Endothelial cell of umbilical vein (primary cell): Measurements from ENCODE around the gene CC2D2B. TPM values are rescaled to one million over a fixed set of nuclear protein-coding genes. Genes with fewer than 3 reads are reported as not detected.

ENCODE experiments used
- BruUV-seq: library from RNA; stranded (reverse); fragments of 400-500 nt; replicated peaks from 2 replicates; lab custom pipeline; 2021; lab: Mats Ljungman, UMichigan
- CTCF ChIA-PET: fragments of 300-600, 350-600 bp; sonication (Branson Sonifier 250); formaldehyde crosslinking; loops from one replicate; lab custom pipeline; 2021; ENCODE audit warnings: antibody characterized with exemption, inconsistent platforms; lab: Charles Lee
- POLR2A ChIA-PET: fragments of 300-600, 350-600 bp; sonication (Branson Sonifier 250); formaldehyde crosslinking; loops from one replicate; lab custom pipeline; 2021; ENCODE audit warnings: antibody characterized with exemption, inconsistent platforms; lab: Charles Lee
- DNase-seq: peaks from one replicate; pipeline ENCODE4 v3.0.0-alpha.2; 2011; ENCODE audit warnings: low read depth, low spot score
- FAIRE-seq: peaks from 2 replicates; lab custom pipeline; 2011; peaks lifted over from hg19 to GRCh38; lab: Jason Lieb, UNC
- H2AFZ ChIP-seq: 2 replicates; pipeline ENCODE4 v1.6.0; 2012; ENCODE audit warnings: low read depth, low read length, control low read depth, inconsistent platforms
- H3K27ac ChIP-seq: 2 replicates; pipeline ENCODE4 v1.5.1; 2011; ENCODE audit warnings: low read depth, mild to moderate bottlenecking, control low read depth, low read length, moderate library complexity; ENCODE audit not compliant: insufficient read depth
- H3K27me3 ChIP-seq, 2 experiments: 2 replicates each; pipeline versions ENCODE4 v1.6.0 to v1.6.1; 2011; ENCODE audit warnings: low read length in 2 of 2, mixed read lengths in 1 of 2; ENCODE audit not compliant: control insufficient read depth in 2 of 2, insufficient read depth in 2 of 2
- H3K36me3 ChIP-seq, 2 experiments: 2 replicates in 1 of 2; 3 replicates in 1 of 2; pipeline ENCODE4 v1.5.1; 2011; ENCODE audit warnings: low read length in 2 of 2, mild to moderate bottlenecking in 1 of 2, moderate library complexity in 1 of 2; ENCODE audit not compliant: control insufficient read depth in 2 of 2, insufficient read depth in 2 of 2; ENCODE audit errors: extremely low read depth in 1 of 2
- H3K4me1 ChIP-seq: 3 replicates; pipeline ENCODE4 v1.5.1; 2011; ENCODE audit warnings: mild to moderate bottlenecking, low read length; ENCODE audit not compliant: control insufficient read depth, insufficient read depth; ENCODE audit errors: extremely low read depth
- H3K4me2 ChIP-seq: 2 replicates; pipeline ENCODE4 v1.6.1; 2011; ENCODE audit warnings: low read length, control low read depth, mixed read lengths; ENCODE audit not compliant: insufficient read depth
- H3K4me3 ChIP-seq, 3 experiments: fragments of 200-600 bp in 1 of 3; sonication (generic), shearing (Covaris generic) in 1 of 3; replicated peaks in 1 of 3; 2 replicates each; pipeline ENCODE4 v1.5.1; 2011 to 2016; ENCODE audit warnings: control low read depth in 3 of 3, low read length in 3 of 3, mild to moderate bottlenecking in 2 of 3, inconsistent platforms in 1 of 3, low read depth in 1 of 3, moderate library complexity in 1 of 3; ENCODE audit not compliant: insufficient read depth in 1 of 3
- H3K79me2 ChIP-seq: 2 replicates; pipeline ENCODE4 v1.6.0; 2012; ENCODE audit warnings: low read length, inconsistent platforms; ENCODE audit not compliant: control insufficient read depth, insufficient read depth
- H3K9ac ChIP-seq: replicated peaks from 2 replicates; pipeline ENCODE3; 2011; ENCODE audit warnings: low read length, control low read depth; ENCODE audit not compliant: insufficient read depth; ENCODE audit errors: extremely low read depth
- H3K9me1 ChIP-seq: replicated peaks from 3 replicates; pipeline ENCODE4 v1.6.0; 2011; ENCODE audit warnings: mild to moderate bottlenecking, low read length; ENCODE audit not compliant: control insufficient read depth, insufficient read depth; ENCODE audit errors: extremely low read depth
- H3K9me3 ChIP-seq: replicated peaks from 2 replicates; pipeline ENCODE4 v1.5.1; 2012; ENCODE audit warnings: low read length, inconsistent platforms; ENCODE audit not compliant: control insufficient read depth, insufficient read depth
- H4K20me1 ChIP-seq: replicated peaks from 2 replicates; pipeline ENCODE3; 2011; ENCODE audit warnings: mild to moderate bottlenecking, low read length; ENCODE audit not compliant: control insufficient read depth, insufficient read depth; ENCODE audit errors: extremely low read depth
- CTCF ChIP-seq, 2 donors: IDR thresholded peaks; 1 replicate in 1 of 2; 2 replicates in 1 of 2; pipeline ENCODE4 v1.5.1; 2011; ENCODE audit warnings: low read length in 2 of 2, mild to moderate bottlenecking in 2 of 2, moderate library complexity in 2 of 2, control low read depth in 1 of 2, inconsistent platforms in 1 of 2, low read depth in 1 of 2; ENCODE audit not compliant: insufficient read depth in 1 of 2; ENCODE audit errors: extremely low read depth in 1 of 2
- EZH2 ChIP-seq: IDR thresholded peaks from 2 replicates; pipeline ENCODE4 v1.6.1; 2012; ENCODE audit warnings: borderline replicate concordance, low read depth, mild to moderate bottlenecking, moderate library complexity, low read length, inconsistent platforms; ENCODE audit not compliant: severe bottlenecking
- FOS ChIP-seq: IDR thresholded peaks from 2 replicates; pipeline ENCODE4 v1.6.1; 2011; ENCODE audit warnings: mild to moderate bottlenecking, low read length, moderate library complexity, borderline replicate concordance; ENCODE audit not compliant: insufficient read depth
- GATA2 ChIP-seq: IDR thresholded peaks from 2 replicates; pipeline ENCODE4 v1.7.0; 2011; ENCODE audit warnings: low read depth, mild to moderate bottlenecking, moderate library complexity, mixed read lengths, low read length; ENCODE audit not compliant: insufficient read length, insufficient read depth
- JUN ChIP-seq: IDR thresholded peaks from 2 replicates; pipeline ENCODE4 v1.6.1; 2011; ENCODE audit warnings: borderline replicate concordance, low read depth; ENCODE audit not compliant: insufficient read length, insufficient read depth
- MAX ChIP-seq: IDR thresholded peaks from 2 replicates; pipeline ENCODE4 v1.6.1; 2011; ENCODE audit not compliant: insufficient read depth, insufficient read length
- MYC ChIP-seq: IDR thresholded peaks from one replicate; pipeline ENCODE4 v1.6.1; 2011; ENCODE audit warnings: mild to moderate bottlenecking, low read depth, low read length
- POLR2A ChIP-seq: IDR thresholded peaks from 2 replicates; pipeline ENCODE4 v1.6.1; 2012; ENCODE audit warnings: low read depth, mild to moderate bottlenecking, control low read depth, low read length
- POLR2AphosphoS5 ChIP-seq: IDR thresholded peaks from 2 replicates; pipeline ENCODE4 v1.6.1; 2012; ENCODE audit warnings: low read depth, mild to moderate bottlenecking, control low read depth, low read length, moderate library complexity; ENCODE audit not compliant: insufficient read depth
- dilution Hi-C: fragments of 300-500 bp; cut with MboI; formaldehyde crosslinking; loops from one replicate; pipeline ENCODE4 v1.15.0; 2019; ENCODE audit warnings: low sequenced_read_pairs; ENCODE audit not compliant: extremely low pct_ligation_motif_present
- intact Hi-C: fragments of 100-400 bp; cut with micrococcal nuclease; formaldehyde crosslinking; loops from one replicate; pipeline ENCODE4 v1.10.0; 2022
- polyA plus RNA-seq, 4 experiments: library from polyadenylated mRNA; depleted of rRNA in 3 of 4; stranded (reverse) in 3 of 4; unstranded in 1 of 4; fragments of >200 nt; gene quantifications; 2 replicates each; pipeline versions ENCODE4 v1.2.1 to v1.2.3, GENCODE V29; 2011 to 2012; ENCODE audit warnings: missing spikeins in 1 of 4
- total RNA-seq: library from RNA; stranded (reverse); gene quantifications from 2 replicates; pipeline ENCODE4 v1.2.3, GENCODE V29; 2021

The CC2D2B gene
- total and polyA plus RNA-seq, 2 donors (not counting 3 experiments of a cell fraction or from before 2014, with no cell fraction given): 0.21 to 1.2 TPM

- no peaks in the 10 kb centered on the region for H3K27me3 ChIP-seq
- no peak overlapping the region for H3K4me2 ChIP-seq
- ChIA-PET POLR2A (no interaction called here), CTCF (interaction anchor here (1.8 kb wide), 1 partner anchor 40 kb away, joined by 5 read pairs; no protein-coding TSS in a partner anchor)
- H3K4me3 ChIP-seq: no peak overlapping the region
- no peaks in the 10 kb centered on the region for H4K20me1 ChIP-seq
- no peak overlapping the region for H3K27ac ChIP-seq
- peaks cover 22 to 26% of the 10 kb centered on the region in 2 experiments for H3K36me3 ChIP-seq
- DNase-seq (no peak), FAIRE-seq (no peak)
- TF ChIP-seq POLR2A (no peak), CTCF (IDR thresholded peaks at IDR 0.05; ENCODE audit: extremely low read depth in 1 of 2, insufficient read depth in 1 of 2, low read depth in 1 of 2, low read length in 2 of 2) (no peak), MAX (no peak), FOS (no peak), EZH2 (no peak), JUN (no peak), MYC (no peak), POLR2AphosphoS5 (no peak), GATA2 (no peak)
- H3K4me1 ChIP-seq: peaks cover 36% of the 10 kb centered on the region
- dilution Hi-C loops: no loop called here
- BruUV-seq: no TSS peak
- no peak overlapping the region for H2AFZ ChIP-seq
- intact Hi-C loops: no loop called here
- no peaks in the 10 kb centered on the region for H3K9me3 ChIP-seq
- H3K9ac ChIP-seq: no peak overlapping the region
- no peaks in the 10 kb centered on the region for H3K9me1 ChIP-seq
- peaks cover 33% of the 10 kb centered on the region for H3K79me2 ChIP-seq
Measured at GRCh38 chr10:96056787-96057186, 149.0 kb downstream of the CC2D2B start.
